ENCODE data around the gene NRG4. TPM values are rescaled to one million over a fixed set of nuclear protein-coding genes. Genes with fewer than 3 reads are reported as not detected.
"Not testable (repeated sequence)": the region's sequence is repeated elsewhere in the genome, so short reads cannot be mapped to it uniquely, and the experiment has no call there.

Gene NRG4
- total RNA-seq, 1 experiment from 2014 or later, result 0.95 TPM

DNA sequence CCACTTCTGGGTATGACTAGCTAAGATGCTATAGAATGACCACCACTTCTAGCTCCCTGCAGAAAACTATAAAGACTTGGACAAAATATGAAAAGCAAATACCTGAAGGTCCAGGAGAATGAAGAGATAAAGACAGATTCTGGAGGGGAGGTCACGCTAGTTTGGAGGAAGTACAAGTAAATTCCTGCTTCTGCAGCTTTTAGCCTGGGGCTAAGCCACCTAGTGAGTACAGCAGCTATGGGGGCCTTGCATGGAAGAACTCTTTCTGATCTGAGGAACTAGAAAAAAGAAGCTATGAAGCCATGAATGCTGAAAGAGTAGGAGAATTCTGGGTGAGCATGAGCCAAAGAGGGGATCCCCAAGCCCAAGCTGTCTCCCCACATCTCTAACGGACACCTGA lies 29.8 kb downstream of the NRG4 start:
- Histone ChIP-seq H3K4me3 (ENCODE audit: low read depth, low read length) (no peak overlapping the region), H3K4me1 (peaks cover 18% of the 10 kb centered on the region; the same call in 1 of the 2 replicates), H3K36me3 (ENCODE audit: control insufficient read depth, insufficient read depth, low read length) (no peaks in the 10 kb centered on the region), H3K27me3 (replicated peaks; ENCODE audit: control insufficient read depth, insufficient read depth, low read length) (no peaks in the 10 kb centered on the region), H3K9me3 (no peaks in the 10 kb centered on the region)
- no peak for TF ChIP-seq CTCF (IDR thresholded peaks at IDR 0.05; ENCODE audit: insufficient read depth in 1 of 2, low read depth in 1 of 2, low read length in 1 of 2, severe bottlenecking in 1 of 2, unreplicated experiment in 1 of 2)
- H3K27ac Mint-ChIP-seq (ENCODE audit: unreplicated experiment), result no peak overlapping the region
- intact Hi-C loops (cut with micrococcal nuclease; ENCODE audit: unreplicated experiment), result no loop called here
- no peaks in the 10 kb centered on the region for H3K36me3 Mint-ChIP-seq (ENCODE audit: insufficient read depth, unreplicated experiment)
- no peak overlapping the region for H3K4me3 Mint-ChIP-seq (ENCODE audit: unreplicated experiment)
- no TSS peak for BruUV-seq (replicated peaks)
- peaks cover 14% of the 10 kb centered on the region for H3K4me1 Mint-ChIP-seq (ENCODE audit: low read depth, unreplicated experiment)
- peak in 1 of 2 experiments; percentile 18 for DNase-seq
- no peaks in the 10 kb centered on the region for H3K9me3 Mint-ChIP-seq (ENCODE audit: unreplicated experiment)
- POLR2A ChIA-PET, result no interaction called here
- H3K27me3 Mint-ChIP-seq (ENCODE audit: insufficient read depth, unreplicated experiment), result no peaks in the 10 kb centered on the region
- CTCF ChIA-PET, result no interaction called here

- ChIA-PET CTCF (no interaction called here), POLR2A (no interaction called here)
- no peak overlapping the region for H3K4me3 ChIP-seq (ENCODE audit: low read depth, low read length)
- BruUV-seq (replicated peaks), result no TSS peak
- peaks cover 18% of the 10 kb centered on the region; the same call in 1 of the 2 replicates for H3K4me1 ChIP-seq
- H3K4me3 Mint-ChIP-seq (ENCODE audit: unreplicated experiment), result no peak overlapping the region
- no peaks in the 10 kb centered on the region for H3K9me3 Mint-ChIP-seq (ENCODE audit: unreplicated experiment)
- intact Hi-C loops (cut with micrococcal nuclease; ENCODE audit: unreplicated experiment), result no loop called here
- no peak overlapping the region for H3K27ac Mint-ChIP-seq (ENCODE audit: unreplicated experiment)
- peaks cover 14% of the 10 kb centered on the region for H3K4me1 Mint-ChIP-seq (ENCODE audit: low read depth, unreplicated experiment)
- DNase-seq, result no peak
- H3K27me3 ChIP-seq (replicated peaks; ENCODE audit: control insufficient read depth, insufficient read depth, low read length), result no peaks in the 10 kb centered on the region
- no peaks in the 10 kb centered on the region for H3K36me3 Mint-ChIP-seq (ENCODE audit: insufficient read depth, unreplicated experiment)
- H3K27me3 Mint-ChIP-seq (ENCODE audit: insufficient read depth, unreplicated experiment), result no peaks in the 10 kb centered on the region
- H3K9me3 ChIP-seq, result no peaks in the 10 kb centered on the region
- TF ChIP-seq CTCF (IDR thresholded peaks at IDR 0.05; ENCODE audit: insufficient read depth in 1 of 2, low read depth in 1 of 2, low read length in 1 of 2, severe bottlenecking in 1 of 2, unreplicated experiment in 1 of 2), result no peak
- no peaks in the 10 kb centered on the region for H3K36me3 ChIP-seq (ENCODE audit: control insufficient read depth, insufficient read depth, low read length)
These were observed 30.9 kb downstream of the NRG4 start for GRCh38 chr15:75981149-75981815.

- Mint-ChIP-seq H3K9me3 (ENCODE audit: unreplicated experiment) (peaks cover 16% of the 10 kb centered on the region), H3K4me1 (ENCODE audit: low read depth, unreplicated experiment) (peaks cover 22% of the 10 kb centered on the region)
- CTCF ChIA-PET; POLR2A ChIA-PET; H3K27ac Mint-ChIP-seq (ENCODE audit: unreplicated experiment); H3K4me3 ChIP-seq (ENCODE audit: low read depth, low read length); H3K4me3 Mint-ChIP-seq (ENCODE audit: unreplicated experiment); DNase-seq; H3K27me3 ChIP-seq (replicated peaks; ENCODE audit: control insufficient read depth, insufficient read depth, low read length); BruUV-seq (replicated peaks); H3K36me3 ChIP-seq (ENCODE audit: control insufficient read depth, insufficient read depth, low read length); H3K36me3 Mint-ChIP-seq (ENCODE audit: insufficient read depth, unreplicated experiment); intact Hi-C loops (cut with micrococcal nuclease; ENCODE audit: unreplicated experiment); H3K27me3 Mint-ChIP-seq (ENCODE audit: insufficient read depth, unreplicated experiment); H3K9me3 ChIP-seq: not testable (repeated sequence)
- peaks cover 12% of the 10 kb centered on the region; the same call in 1 of the 2 replicates for H3K4me1 ChIP-seq
These were observed 35.5 kb downstream of the NRG4 start for GRCh38 chr15:75976766-75977165.
